HepG2 (cell line): ENCODE measurements around the gene MTA2. TPM values are rescaled to one million over a fixed set of nuclear protein-coding genes. Genes with fewer than 3 reads are reported as not detected.
A peak's percentile ranks its signal among the peaks of the same experiment; 100 is the strongest.

Experiments used
- ATAC-seq: fragments of 200-7000 bp; cut with Tn5 transposase; 3 replicates; pipeline ENCODE4 v1.9.1; 2020; ENCODE audit warnings: mild to moderate bottlenecking, moderate library complexity
- BruUV-seq: library from RNA; stranded (reverse); fragments of 400-500 nt; replicated peaks from 2 replicates; lab custom pipeline; 2021; lab: Mats Ljungman, UMichigan
- CTCF ChIA-PET: fragments of 300-600 bp; formaldehyde crosslinking; extraction: SDS; loops from one replicate; lab custom pipeline; 2021; ENCODE audit warnings: low total read pairs, inconsistent platforms, low intra/inter-chr PET ratio; lab: Yijun Ruan, JAX
- POLR2A ChIA-PET: fragments of 350-600 bp; sonication (Branson Sonifier 250); formaldehyde crosslinking; loops from one replicate; lab custom pipeline; 2020; ENCODE audit warnings: antibody characterized with exemption, inconsistent platforms; lab: Yijun Ruan, JAX
- DNase-seq: peaks from one replicate; pipeline ENCODE4 v3.0.0-alpha.2; 2015; ENCODE audit warnings: low spot score
- FAIRE-seq: peaks from 3 replicates; lab custom pipeline; 2011; peaks lifted over from hg19 to GRCh38; lab: Jason Lieb, UNC
- H2AFZ ChIP-seq: one replicate; pipeline ENCODE4 v1.6.1; 2011; ENCODE audit warnings: low read length, inconsistent platforms
- H3K27ac ChIP-seq: fragments of 300-600 bp; 3 replicates; pipeline ENCODE4 v1.8.0; 2011; ENCODE audit warnings: mixed run types, mild to moderate bottlenecking, mixed read lengths, low read length, inconsistent platforms; ENCODE audit not compliant: insufficient read depth; ENCODE audit errors: extremely low read length
- H3K27me3 ChIP-seq, 2 experiments: fragments of 200-600 bp in 1 of 2; 2 replicates in 1 of 2; 3 replicates in 1 of 2; pipeline versions ENCODE4 v1.6.0 to v1.8.0; 2011; ENCODE audit warnings: low read length in 2 of 2, mild to moderate bottlenecking in 2 of 2, moderate library complexity in 2 of 2, inconsistent platforms in 1 of 2; ENCODE audit not compliant: insufficient read depth in 2 of 2, control insufficient read depth in 1 of 2
- H3K36me3 ChIP-seq, 2 experiments: fragments of 200-600 bp in 1 of 2; replicated peaks in 1 of 2; 2 replicates in 1 of 2; 3 replicates in 1 of 2; pipeline versions ENCODE4 v1.5.1 to v1.8.0; 2011; ENCODE audit warnings: low read length in 2 of 2, inconsistent platforms in 1 of 2; ENCODE audit not compliant: insufficient read depth in 2 of 2, control insufficient read depth in 1 of 2
- H3K4me1 ChIP-seq: 2 replicates; pipeline ENCODE4 v1.5.1; 2012; ENCODE audit warnings: low read length, inconsistent platforms; ENCODE audit not compliant: insufficient read depth
- H3K4me2 ChIP-seq: 2 replicates; pipeline ENCODE4 v1.6.0; 2011; ENCODE audit warnings: low read depth, low read length, inconsistent platforms
- H3K4me3 ChIP-seq, 3 experiments: fragments of 200-600 bp in 1 of 3; sonication (generic), shearing (Covaris generic) in 1 of 3; replicated peaks in 1 of 3; 2 replicates each; pipeline ENCODE4 v1.5.1; 2011 to 2016; ENCODE audit warnings: low read length in 3 of 3, inconsistent platforms in 2 of 3, low read depth in 2 of 3, mild to moderate bottlenecking in 2 of 3, control low read depth in 1 of 3, mixed read lengths in 1 of 3; ENCODE audit not compliant: insufficient read depth in 1 of 3
- H3K79me2 ChIP-seq: one replicate; pipeline ENCODE4 v1.6.1; 2011; ENCODE audit warnings: low read length, inconsistent platforms; ENCODE audit not compliant: insufficient read depth
- H3K9ac ChIP-seq: 2 replicates; pipeline ENCODE4 v1.6.0; 2011; ENCODE audit warnings: mild to moderate bottlenecking, low read depth, low read length, inconsistent platforms; ENCODE audit not compliant: insufficient read depth
- H3K9me3 ChIP-seq: 2 replicates; pipeline ENCODE4 v1.5.1; 2012; ENCODE audit warnings: mild to moderate bottlenecking, low read length
- H4K20me1 ChIP-seq: 2 replicates; pipeline ENCODE4 v1.6.0; 2011; ENCODE audit warnings: inconsistent platforms, mild to moderate bottlenecking, low read length, moderate library complexity; ENCODE audit not compliant: insufficient read depth
- ATF1 ChIP-seq: IDR thresholded peaks from 2 replicates; pipeline ENCODE4 v1.6.1; 2016; ENCODE audit warnings: mild to moderate bottlenecking, control low read depth
- KLF16 ChIP-seq, 2 experiments: sonication (generic) in 1 of 2; formaldehyde crosslinking in 1 of 2; IDR thresholded peaks; 2 replicates each; pipeline versions ENCODE4 v1.6.1 to v1.8.0; 2016 to 2023; ENCODE audit warnings: missing genetic modification reagents in 2 of 2, missing compliant biosample characterization in 1 of 2
- MEF2D ChIP-seq: sonication (generic); formaldehyde crosslinking; IDR thresholded peaks from 2 replicates; pipeline ENCODE4 v1.5.1; 2020; ENCODE audit warnings: mild to moderate bottlenecking, missing genetic modification reagents
- MEIS1 ChIP-seq: sonication (generic); formaldehyde crosslinking; IDR thresholded peaks from 2 replicates; pipeline ENCODE4 v1.9.0; 2021; ENCODE audit warnings: mild to moderate bottlenecking, missing genetic modification reagents, moderate library complexity, borderline replicate concordance
- NKX3-1 ChIP-seq: sonication (generic); formaldehyde crosslinking; IDR thresholded peaks from 2 replicates; pipeline ENCODE4 v1.5.0; 2020; ENCODE audit warnings: missing genetic modification reagents
- NONO ChIP-seq, 2 experiments: fragments of 450-650 bp in 1 of 2; sonication (generic) in 1 of 2; formaldehyde crosslinking in 1 of 2; IDR thresholded peaks in 1 of 2; conservative IDR thresholded peaks in 1 of 2; 2 replicates each; pipeline versions ENCODE4 v1.6.1 to v1.8.0; 2017 to 2022; ENCODE audit warnings: mild to moderate bottlenecking in 1 of 2, missing genetic modification reagents in 1 of 2, moderate library complexity in 1 of 2
- SP5 ChIP-seq: IDR thresholded peaks from 2 replicates; pipeline ENCODE4 v1.6.1; 2016; ENCODE audit warnings: low read depth, borderline replicate concordance
- SPEN ChIP-seq: sonication (generic); formaldehyde crosslinking; IDR thresholded peaks from 2 replicates; pipeline ENCODE4 v1.5.1; 2020; ENCODE audit warnings: low read depth, mild to moderate bottlenecking, missing genetic modification reagents
- TBX2 ChIP-seq: sonication (generic); formaldehyde crosslinking; IDR thresholded peaks from 2 replicates; pipeline ENCODE4 v1.5.0; 2020; ENCODE audit warnings: missing genetic modification reagents, mild to moderate bottlenecking, borderline replicate concordance
- ZBTB42 ChIP-seq: sonication (generic); formaldehyde crosslinking; IDR thresholded peaks from 2 replicates; pipeline ENCODE4 v1.5.0; 2020; ENCODE audit warnings: mild to moderate bottlenecking, missing genetic modification reagents
- ZC3H4 ChIP-seq: sonication (generic); formaldehyde crosslinking; IDR thresholded peaks from 2 replicates; pipeline ENCODE4 v1.4.0; 2020; ENCODE audit warnings: missing genetic modification reagents, borderline replicate concordance
- ZFX ChIP-seq: sonication (generic); formaldehyde crosslinking; IDR thresholded peaks from 2 replicates; pipeline ENCODE4 v1.4.0; 2020; ENCODE audit warnings: mild to moderate bottlenecking, low read depth, missing genetic modification reagents, moderate library complexity
- ZNF335 ChIP-seq: sonication (generic); formaldehyde crosslinking; IDR thresholded peaks from 2 replicates; pipeline ENCODE4 v1.4.0; 2020; ENCODE audit warnings: missing genetic modification reagents
- ZNF513 ChIP-seq: sonication (generic); formaldehyde crosslinking; conservative IDR thresholded peaks from 2 replicates; pipeline ENCODE4 v1.5.0; 2020; ENCODE audit warnings: missing genetic modification reagents
- ZNF678 ChIP-seq: sonication (generic); formaldehyde crosslinking; IDR thresholded peaks from 2 replicates; pipeline ENCODE4 v1.4.0; 2020; ENCODE audit warnings: mild to moderate bottlenecking, missing genetic modification reagents
- ZNF777 ChIP-seq: sonication (generic); formaldehyde crosslinking; IDR thresholded peaks from 2 replicates; pipeline ENCODE4 v1.4.0; 2020; ENCODE audit warnings: missing genetic modification reagents
- ZNF878 ChIP-seq: sonication (generic); formaldehyde crosslinking; IDR thresholded peaks from 2 replicates; pipeline ENCODE4 v1.8.1; 2023; ENCODE audit warnings: mild to moderate bottlenecking, missing genetic modification reagents, moderate library complexity
- WGBS: methylation state at CpG from one replicate; pipeline ENCODE4 v1.1.6; 2017; ENCODE audit warnings: low lambda C conversion rate; 5-methylcytosine and 5-hydroxymethylcytosine counted together
- in situ Hi-C: cut with HindIII; loops from 2 replicates; pipeline ENCODE4 v1.10.0; 2017; ENCODE audit warnings: low pct_unique_long_range_greater_than_20kb; ENCODE audit not compliant: extremely low pct_ligation_motif_present
- intact Hi-C: fragments of 100-400 bp; cut with micrococcal nuclease; formaldehyde crosslinking; loops from one replicate; pipeline ENCODE4 v1.10.0; 2022; ENCODE audit not compliant: unreplicated experiment
- polyA plus RNA-seq, 8 experiments: library from polyadenylated mRNA; depleted of rRNA in 3 of 8; stranded (reverse) in 7 of 8; unstranded in 1 of 8; fragments of >200 nt; fragmentation: Illumina TruSeq in 4 of 8; extraction: Trizol in 4 of 8; gene quantifications; 2 replicates each; pipeline versions ENCODE4 v1.2.1 to v1.2.3, GENCODE V29; 2011 to 2016; ENCODE audit warnings: low read depth in 4 of 8, missing spikeins in 1 of 8, mixed read lengths in 1 of 8; ENCODE audit not compliant: insufficient read depth in 1 of 8
- total RNA-seq, 5 experiments: library from RNA; depleted of rRNA; stranded (reverse); fragments of >200 nt; fragmentation: Illumina TruSeq; extraction: Trizol; gene quantifications; 2 replicates each; pipeline ENCODE4 v1.2.3, GENCODE V29; 2016; ENCODE audit warnings: low read depth in 1 of 5
- TF ChIP-seq, protein P1 (sequence below): sonication (generic); formaldehyde crosslinking; IDR thresholded peaks from 2 replicates; pipeline ENCODE4 v1.5.1; 2020; ENCODE audit warnings: mild to moderate bottlenecking, missing genetic modification reagents, moderate library complexity

MTA2 gene
- total and polyA plus RNA-seq, 2 of the 13 experiments (the other 11 are each of a cell fraction or from before 2014, with no cell fraction given): 14.0 to 70.0 TPM

DNA sequence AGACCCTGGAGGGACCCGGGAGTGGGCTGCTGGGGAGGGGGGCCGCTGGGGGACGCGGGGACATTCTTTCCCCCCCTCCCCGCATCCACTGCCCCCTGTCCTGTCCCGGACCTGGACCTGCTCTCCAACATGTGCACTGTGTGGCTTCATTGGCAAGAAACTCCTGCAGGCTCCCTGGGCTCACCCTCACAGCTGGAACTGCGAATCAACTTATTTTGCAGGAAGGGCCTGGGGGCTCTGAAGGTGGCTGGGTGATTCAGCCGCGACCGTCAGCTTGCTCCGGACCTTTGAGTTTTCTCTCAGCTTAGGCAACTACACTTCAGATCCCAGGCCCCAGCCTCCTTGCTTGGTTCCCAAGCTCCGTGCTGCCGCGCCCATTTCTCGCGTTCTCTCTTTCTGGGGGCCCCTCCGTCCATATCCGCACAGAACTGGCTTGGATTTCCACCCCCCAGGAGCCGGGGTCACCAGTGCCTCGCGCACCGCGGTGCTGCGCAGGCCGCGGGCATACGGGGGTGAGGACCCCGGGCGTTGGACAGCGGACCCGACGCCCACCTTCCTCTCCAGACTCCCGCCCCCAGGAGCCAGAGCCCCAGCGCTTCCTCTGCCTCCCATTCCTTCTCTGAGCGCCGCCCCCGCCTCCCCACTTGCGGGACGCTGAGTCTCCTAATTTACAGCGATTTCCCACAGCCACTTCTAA lies 54.6 kb downstream of the MTA2 start:
- Histone ChIP-seq H3K27me3 (no peaks in the 10 kb centered on the region), H3K4me3 (peak overlapping the region; percentile 79 to 93 (median 79)), H3K9me3 (no peaks in the 10 kb centered on the region), H3K4me2 (peak overlapping the region; percentile 99), H3K36me3 (no peaks in the 10 kb centered on the region; a peak in 1 of 5 replicates), H4K20me1 (peaks cover 33% of the 10 kb centered on the region), H3K4me1 (peaks cover 71% of the 10 kb centered on the region), H3K79me2 (peaks cover 44% of the 10 kb centered on the region), H3K27ac (peak overlapping the region; percentile 96), H2AFZ (no peak overlapping the region), H3K9ac (peak overlapping the region; percentile 96)
- ATAC-seq (peak; percentile 20), FAIRE-seq (no peak), DNase-seq (no peak)
- ChIA-PET POLR2A (interaction anchor here (0.6 to 4.8 kb wide), 28 partner anchors 9 to 732 kb away, joined by 3 to 45 read pairs (median 5); partner anchors contain the start of genes C11orf98, CSKMT, EEF1G and HNRNPUL2), CTCF (interaction anchor here (1.5 kb wide), 1 partner anchor 50 kb away, joined by 3 read pairs; no protein-coding TSS in a partner anchor)
- intact Hi-C loops: loop anchor here (10.0 kb wide), 1 partner anchor 152 kb away; no protein-coding TSS in a partner anchor
- under 1% methylated on average over 24 of the region's 40 CpGs for WGBS
- no TSS peak for BruUV-seq
- in situ Hi-C loops: no loop called here
- 0 out of 2 replicates have a peak, but pooled peaks have one; percentile 18 for TF ChIP-seq NKX3-1
- TF ChIP-seq MEF2D (CRISPR knock-in tag): no peak
- TF ChIP-seq NONO (IDR thresholded peaks at IDR 0.05): no peak
- 0 out of 2 replicates have a peak, but pooled peaks have one; percentile 12 for TF ChIP-seq NONO (CRISPR knock-in tag; conservative IDR thresholded peaks at IDR 0.05)
- no peak for TF ChIP-seq ZNF513
- no peak for TF ChIP-seq ATF1 (CRISPR knock-in tag)
- peak; percentile 24; the same call in 1 of the 2 replicates for TF ChIP-seq MEIS1
- TF ChIP-seq ZNF335 (CRISPR knock-in tag): 0 out of 2 replicates have a peak, but pooled peaks have one; percentile 6
- peak in 1 of 2 experiments; percentile 5; a peak in 1 of 4 replicates for TF ChIP-seq KLF16 (CRISPR knock-in tag; IDR thresholded peaks at IDR 0.05)
- no peak for TF ChIP-seq SPEN (CRISPR knock-in tag)
- no peak; the same call in 1 of the 2 replicates for TF ChIP-seq TBX2 (CRISPR knock-in tag)
- peak; percentile 82; the same call in 1 of the 2 replicates for TF ChIP-seq ZBTB42 (CRISPR knock-in tag)
- TF ChIP-seq ZNF878 (CRISPR knock-in tag): no peak
- 0 out of 2 replicates have a peak, but pooled peaks have one; percentile 19 for TF ChIP-seq ZNF678 (CRISPR knock-in tag)
- peak; percentile 48 for TF ChIP-seq ZFX (CRISPR knock-in tag)
- TF ChIP-seq, protein P1, sequence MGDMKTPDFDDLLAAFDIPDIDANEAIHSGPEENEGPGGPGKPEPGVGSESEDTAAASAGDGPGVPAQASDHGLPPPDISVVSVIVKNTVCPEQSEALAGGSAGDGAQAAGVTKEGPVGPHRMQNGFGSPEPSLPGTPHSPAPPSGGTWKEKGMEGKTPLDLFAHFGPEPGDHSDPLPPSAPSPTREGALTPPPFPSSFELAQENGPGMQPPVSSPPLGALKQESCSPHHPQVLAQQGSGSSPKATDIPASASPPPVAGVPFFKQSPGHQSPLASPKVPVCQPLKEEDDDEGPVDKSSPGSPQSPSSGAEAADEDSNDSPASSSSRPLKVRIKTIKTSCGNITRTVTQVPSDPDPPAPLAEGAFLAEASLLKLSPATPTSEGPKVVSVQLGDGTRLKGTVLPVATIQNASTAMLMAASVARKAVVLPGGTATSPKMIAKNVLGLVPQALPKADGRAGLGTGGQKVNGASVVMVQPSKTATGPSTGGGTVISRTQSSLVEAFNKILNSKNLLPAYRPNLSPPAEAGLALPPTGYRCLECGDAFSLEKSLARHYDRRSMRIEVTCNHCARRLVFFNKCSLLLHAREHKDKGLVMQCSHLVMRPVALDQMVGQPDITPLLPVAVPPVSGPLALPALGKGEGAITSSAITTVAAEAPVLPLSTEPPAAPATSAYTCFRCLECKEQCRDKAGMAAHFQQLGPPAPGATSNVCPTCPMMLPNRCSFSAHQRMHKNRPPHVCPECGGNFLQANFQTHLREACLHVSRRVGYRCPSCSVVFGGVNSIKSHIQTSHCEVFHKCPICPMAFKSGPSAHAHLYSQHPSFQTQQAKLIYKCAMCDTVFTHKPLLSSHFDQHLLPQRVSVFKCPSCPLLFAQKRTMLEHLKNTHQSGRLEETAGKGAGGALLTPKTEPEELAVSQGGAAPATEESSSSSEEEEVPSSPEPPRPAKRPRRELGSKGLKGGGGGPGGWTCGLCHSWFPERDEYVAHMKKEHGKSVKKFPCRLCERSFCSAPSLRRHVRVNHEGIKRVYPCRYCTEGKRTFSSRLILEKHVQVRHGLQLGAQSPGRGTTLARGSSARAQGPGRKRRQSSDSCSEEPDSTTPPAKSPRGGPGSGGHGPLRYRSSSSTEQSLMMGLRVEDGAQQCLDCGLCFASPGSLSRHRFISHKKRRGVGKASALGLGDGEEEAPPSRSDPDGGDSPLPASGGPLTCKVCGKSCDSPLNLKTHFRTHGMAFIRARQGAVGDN (CRISPR knock-in tag): peak; percentile 58
- TF ChIP-seq ZNF777 (CRISPR knock-in tag): peak; percentile 28; the same call in 1 of the 2 replicates
- 0 out of 2 replicates have a peak, but pooled peaks have one; percentile 11 for TF ChIP-seq ZC3H4 (CRISPR knock-in tag)
- no peak for TF ChIP-seq SP5 (CRISPR knock-in tag)
